HG02870 (cell line): ENCODE data around the gene BAK1.
A peak's percentile ranks its signal among the peaks of the same experiment; 100 is the strongest.

Experiments used
- ATAC-seq: cut with Tn5 transposase; IDR thresholded peaks from one replicate; pipeline ENCODE4 v1.9.1; 2021; ENCODE audit warnings: mild to moderate bottlenecking, moderate library complexity; ENCODE audit not compliant: unreplicated experiment

The BAK1 gene

GRCh38 chr6:33588894-33589293 is 8.8 kb upstream of the BAK1 start:
- no peak for ATAC-seq

DNA sequence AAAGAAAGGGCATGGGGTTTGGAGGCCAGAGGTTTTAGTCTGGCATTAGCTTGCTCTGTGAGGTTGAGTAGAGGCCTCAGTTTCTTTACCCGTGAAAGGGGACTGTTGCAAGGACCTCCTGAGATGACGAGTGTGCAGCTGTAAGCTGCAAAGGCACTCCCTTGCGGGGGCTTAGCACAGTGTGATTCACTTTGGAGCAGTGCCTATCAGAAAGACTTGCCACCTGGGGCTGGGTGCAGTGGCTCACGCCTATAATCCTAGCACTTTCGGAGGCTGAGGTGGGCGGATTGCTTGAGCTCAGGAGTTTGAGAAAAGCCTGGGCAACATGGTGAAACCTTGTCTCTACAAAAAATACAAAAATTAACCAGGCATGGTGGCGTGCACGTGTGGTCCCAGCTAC is 7.5 kb upstream of the BAK1 start:
- no peak for ATAC-seq

- ATAC-seq = no peak
Observed at GRCh38 chr6:33586108-33586640, 6.1 kb upstream of the BAK1 start.

DNA sequence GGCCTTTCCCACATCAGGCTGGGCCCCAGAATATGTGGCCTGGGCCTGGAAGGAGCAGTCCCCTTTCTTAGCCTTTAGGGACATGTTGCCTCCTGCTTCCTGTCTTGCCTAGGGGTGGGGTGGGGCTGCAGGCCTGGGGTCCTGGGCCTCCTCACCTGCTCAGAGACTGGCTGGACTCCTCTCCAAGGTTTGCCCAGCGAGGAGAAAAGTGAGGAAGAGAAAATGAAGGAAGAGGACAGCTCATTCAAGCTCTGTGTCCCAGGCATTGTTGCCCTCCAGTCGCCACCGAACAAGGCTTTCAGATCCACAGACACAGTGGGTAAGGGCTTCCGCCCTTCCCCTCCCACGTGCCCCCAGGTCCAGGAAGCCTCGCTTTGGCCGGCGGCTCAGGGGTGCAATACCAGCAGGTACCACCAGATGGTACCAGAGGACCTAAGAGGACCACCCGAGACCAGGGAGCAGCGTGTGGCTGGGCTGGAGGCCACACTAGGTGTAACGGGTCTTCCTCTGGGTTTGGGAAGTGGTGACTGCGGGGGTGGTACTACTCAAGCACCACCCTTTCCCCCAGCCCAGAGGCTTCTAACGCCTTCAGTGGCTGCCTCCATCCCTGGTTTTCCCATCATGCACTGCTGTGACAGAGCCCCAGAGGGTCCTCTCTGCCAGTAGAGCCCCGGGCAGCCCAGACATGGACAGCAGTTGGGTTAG is 5.5 kb upstream of the BAK1 start:
- ATAC-seq = no peak

DNA sequence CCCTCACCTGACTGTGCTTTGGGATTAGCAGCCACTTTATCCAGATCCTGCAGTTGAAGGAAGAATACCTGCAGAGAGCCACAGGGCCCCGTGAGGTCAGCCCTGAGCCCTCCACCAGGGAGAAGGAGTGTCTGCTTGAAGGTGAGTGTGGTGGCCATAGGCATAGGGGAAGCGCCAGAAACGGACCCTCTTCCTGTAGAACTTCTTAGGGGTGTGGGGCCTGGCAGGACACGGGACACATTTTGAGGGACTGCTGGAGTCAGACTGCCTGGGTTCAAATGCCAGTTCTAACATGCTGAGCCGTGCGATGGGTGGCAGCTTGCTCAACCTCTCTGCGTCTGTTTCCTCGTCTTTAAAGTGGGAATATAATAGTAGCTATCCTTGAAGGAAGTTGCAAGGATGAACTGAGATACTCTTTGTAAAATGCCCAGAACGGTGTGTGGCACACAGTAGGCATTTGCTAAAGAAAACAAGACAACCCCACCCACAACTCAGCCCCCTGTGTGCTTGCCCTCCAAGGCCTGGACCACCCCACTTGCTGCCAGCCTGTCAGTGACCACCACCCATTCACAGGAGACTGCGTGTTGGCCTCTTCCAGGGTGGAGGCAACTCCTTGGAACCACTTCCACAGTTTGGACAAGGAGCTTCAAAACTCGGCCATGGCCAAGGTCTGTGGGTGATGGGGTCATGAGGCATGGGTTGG is 4.8 kb upstream of the BAK1 start:
- no peak for ATAC-seq

- no peak for ATAC-seq
Observed at GRCh38 chr6:33583591-33584155, 3.6 kb upstream of the BAK1 start.

GRCh38 chr6:33581186-33581585 is 1.1 kb upstream of the BAK1 start:
- no peak for ATAC-seq

DNA sequence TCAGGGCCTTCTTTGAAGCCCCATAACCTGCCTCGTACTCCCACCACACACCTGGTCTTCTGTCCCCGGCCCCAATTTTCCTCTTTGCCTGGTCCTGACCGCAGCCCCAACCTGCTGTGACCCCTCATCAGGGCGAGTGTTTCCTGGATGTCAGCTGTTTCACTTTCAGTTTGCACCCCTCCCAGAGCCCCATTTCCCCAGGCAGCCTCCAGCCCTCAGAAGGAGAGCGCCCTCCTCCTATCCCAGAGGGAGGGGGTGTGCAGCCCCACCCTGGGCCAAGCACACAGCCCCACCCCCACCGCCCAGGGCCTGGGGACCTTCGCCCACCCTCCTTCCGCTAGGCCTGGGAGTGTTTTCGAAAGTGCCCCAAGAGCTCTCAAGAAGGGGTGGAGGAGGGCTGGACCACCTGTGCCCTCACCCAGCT is 1.5 kb downstream of the BAK1 start:
- no peak for ATAC-seq

- no peak for ATAC-seq
Observed at GRCh38 chr6:33578164-33578563, 1.9 kb downstream of the BAK1 start.

DNA sequence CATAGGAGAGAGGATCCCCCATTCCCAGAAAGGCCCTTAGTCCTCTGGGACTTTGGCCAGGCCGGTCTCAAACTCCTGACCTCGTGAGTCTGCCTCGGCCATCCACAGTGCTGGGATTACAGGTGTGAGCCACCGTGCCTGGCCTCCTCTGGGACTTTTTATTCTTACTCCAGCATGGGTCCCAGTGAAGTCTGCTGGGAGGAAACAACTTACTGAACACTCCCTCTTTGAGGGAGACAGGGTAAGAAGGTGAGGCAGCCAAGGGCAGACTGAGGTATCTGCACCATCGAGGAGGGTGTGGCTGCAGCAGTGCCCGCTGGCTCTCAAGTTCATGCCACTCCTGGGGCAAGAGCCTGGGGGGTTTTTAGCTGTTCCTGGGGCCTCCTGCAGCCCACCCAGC is 2.4 kb downstream of the BAK1 start:
- ATAC-seq = no peak

- ATAC-seq = no peak
Observed at GRCh38 chr6:33577106-33577535, 3.0 kb downstream of the BAK1 start.

DNA sequence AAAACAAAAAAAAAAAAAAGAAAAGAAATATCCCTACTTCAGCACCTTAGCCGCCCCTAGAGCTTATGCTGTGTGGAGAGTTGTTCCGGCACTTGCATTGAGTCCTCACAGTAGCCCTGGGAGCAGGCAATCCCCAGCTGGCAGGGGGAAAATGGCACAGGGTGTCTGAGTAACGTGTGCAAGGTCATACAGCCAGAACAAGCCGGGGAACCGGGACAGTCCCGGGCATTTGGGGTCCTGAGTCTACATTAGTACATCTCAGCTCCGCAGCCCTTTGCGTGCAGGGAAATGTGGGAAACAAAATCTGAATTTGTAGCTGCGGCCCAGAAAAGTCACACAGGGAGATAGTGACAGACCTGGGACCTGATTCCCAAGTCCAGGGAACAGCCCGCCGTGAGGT is 3.4 kb downstream of the BAK1 start:
- ATAC-seq = no peak

DNA sequence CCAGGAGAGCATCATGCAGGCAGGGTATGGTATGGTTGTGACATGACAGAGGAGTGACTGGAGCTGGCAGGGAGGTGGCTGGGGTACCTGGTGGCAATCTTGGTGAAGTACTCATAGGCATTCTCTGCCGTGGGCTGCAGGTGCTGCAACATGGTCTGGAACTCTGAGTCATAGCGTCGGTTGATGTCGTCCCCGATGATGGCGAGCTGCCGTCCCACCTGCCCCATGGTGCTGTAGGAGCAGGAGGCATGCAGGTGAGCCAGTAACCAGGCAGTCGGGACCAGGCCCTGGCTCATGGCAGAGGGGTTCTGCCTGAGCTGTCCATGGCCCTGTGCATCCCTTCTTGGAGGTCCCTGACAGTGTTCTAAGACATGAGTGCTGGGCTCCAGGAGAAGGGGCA is 4.9 kb downstream of the BAK1 start:
- no peak for ATAC-seq

DNA sequence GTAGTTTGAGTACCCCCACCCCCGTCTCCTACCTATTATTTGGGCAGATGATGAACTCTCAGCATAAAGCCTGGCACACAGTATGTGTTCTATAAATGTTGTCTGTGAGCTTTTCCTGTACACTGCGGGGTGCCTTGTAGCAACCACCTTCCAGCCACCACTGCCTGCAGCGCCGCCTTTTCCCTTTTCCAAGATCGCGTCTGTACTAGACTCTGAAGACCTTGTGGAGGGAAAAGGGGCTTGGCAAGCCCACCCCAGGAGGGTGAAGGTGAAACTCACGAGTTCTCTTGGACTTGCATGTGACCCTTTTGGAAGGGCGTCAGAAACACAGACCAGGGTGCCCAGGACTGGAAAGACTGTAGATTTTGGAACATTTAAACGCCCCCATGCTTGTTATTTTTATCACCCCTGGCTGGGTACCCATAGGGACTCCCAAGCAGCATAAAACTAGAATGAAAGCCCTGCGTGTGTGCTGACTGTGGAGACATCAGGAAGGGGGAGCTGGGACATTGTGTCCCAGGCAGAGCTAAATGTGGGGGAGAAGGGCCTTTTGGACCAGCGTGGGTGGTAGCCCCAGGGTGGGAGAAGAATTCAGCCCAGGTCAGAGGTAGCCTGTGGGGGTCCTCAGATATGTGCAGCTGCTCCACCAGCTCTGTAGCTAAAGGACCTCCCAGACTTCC is 8.3 kb downstream of the BAK1 start:
- no peak for ATAC-seq

DNA sequence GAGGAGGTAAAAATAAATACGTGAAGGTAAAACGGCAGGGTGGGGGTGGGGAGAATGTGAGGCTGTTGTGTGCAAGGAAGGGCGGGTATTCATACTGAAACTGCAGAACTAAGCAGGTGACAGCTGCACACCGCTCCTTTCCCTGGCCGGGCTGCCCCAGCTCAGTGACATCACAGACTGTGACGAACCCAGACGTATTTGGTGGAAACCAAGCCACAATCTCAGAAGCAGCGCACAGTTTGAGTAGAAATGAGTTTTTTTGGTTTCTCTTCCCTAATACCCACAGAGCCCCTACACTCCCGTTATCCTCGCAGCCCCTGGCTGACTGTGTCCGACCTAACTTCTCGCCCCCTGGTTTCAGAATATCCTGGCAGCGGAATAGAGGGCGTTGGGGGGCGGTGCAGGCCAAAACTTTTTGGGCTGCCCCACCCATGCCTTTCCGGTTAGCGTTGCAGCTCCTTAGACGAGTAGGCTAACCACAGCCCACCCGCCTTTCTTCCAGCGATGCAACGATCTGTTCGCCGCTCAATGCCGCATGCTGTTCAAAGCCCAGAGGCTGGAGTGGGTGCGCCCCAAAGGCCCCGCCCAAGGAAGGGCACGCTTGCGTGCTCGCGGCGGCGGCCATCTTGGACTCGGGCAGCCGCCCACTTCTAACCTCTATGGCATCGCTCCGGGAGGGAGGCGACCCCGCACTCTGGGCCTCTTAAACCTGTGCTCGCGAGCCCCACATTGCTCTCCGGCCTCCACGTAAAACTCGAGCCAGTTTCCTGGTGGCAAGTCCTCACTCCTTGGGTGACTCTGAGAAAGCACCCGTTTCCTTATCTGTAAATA is 9.1 kb downstream of the BAK1 start:
- peak; percentile 82 for ATAC-seq

- no peak for ATAC-seq
Observed at GRCh38 chr6:33568826-33569570, 11.1 kb downstream of the BAK1 start.

DNA sequence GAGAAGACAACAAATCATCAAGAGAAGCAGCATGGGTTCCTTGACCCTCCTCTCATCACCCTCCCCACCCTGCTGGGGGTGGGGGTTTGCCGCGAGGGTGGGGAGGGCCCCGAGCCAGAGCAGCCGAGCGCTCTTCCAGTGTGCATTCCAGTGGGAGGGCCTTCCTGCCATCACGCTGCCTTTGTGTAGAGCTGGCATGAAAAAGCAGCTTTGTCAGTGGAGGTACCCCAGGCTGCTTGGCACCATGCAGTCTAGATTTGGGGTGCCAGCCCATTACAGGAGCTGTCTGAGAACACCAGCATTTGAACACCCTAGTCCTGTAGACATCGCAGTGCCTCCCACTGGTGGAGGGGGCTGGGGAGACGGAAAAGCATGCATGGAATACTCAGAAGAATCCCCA is 12.2 kb downstream of the BAK1 start:
- no peak for ATAC-seq

DNA sequence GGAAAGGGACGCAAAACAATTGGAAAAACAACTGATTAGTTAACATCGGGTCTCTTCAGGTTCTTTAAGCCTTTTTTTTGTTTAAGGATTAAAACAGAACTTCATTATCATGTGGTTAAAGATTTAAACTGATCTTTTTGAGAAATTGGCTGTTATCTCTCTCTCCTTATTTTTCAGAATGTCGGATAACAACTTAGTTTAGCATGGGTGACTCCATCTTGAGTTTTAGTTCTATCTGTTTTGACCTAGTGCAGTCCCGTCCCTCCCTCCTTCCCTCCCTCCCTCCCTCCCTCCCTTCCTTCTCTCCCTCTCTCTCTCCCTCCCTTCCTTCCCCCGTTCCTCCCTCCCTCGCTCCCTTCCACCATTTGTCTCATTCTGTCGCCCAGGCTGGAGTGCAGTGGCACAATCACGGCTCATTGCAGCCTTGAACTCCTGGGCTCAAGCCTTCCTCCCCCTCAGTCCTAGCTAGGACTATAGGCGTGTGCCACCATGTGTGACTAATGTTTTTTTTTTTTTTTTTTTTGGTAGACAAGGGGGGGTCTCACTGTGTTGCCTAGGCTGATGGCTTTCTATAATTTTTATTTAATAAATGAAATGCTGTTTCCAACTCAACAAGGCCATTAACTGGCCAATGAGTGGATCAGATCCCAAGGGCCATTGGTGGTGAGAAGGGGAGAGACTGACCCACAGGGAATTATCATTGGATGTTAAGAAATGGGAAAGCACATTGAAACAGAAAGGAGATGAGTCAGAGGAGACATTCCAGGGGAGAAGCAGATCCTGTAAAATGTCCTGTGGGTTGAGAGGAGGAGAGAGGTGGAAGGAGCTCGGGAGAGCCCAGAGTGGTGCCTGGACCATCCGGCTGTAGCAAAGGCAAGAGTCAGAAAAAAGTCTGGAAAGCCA is 13.6 kb downstream of the BAK1 start:
- ATAC-seq = no peak

GRCh38 chr6:33558801-33559200 is 21.3 kb downstream of the BAK1 start:
- no peak for ATAC-seq
